ENCODE measurements around the gene AK4.

- TF ChIP-seq CTCF (IDR thresholded peaks at IDR 0.05) (no peak), POLR2AphosphoS5 (IDR thresholded peaks at IDR 0.05) (no peak)
These were observed 1.5 kb downstream of the AK4 start for GRCh38 chr1:65149351-65150107.

Data from breast epithelium (tissue), 3 donors.